HG03565 (cell line): ENCODE results near the gene DHRSX.
"Not testable (repeated sequence)": the region's sequence is repeated elsewhere in the genome, so short reads cannot be mapped to it uniquely, and the experiment has no call there.

ENCODE experiments used
- ATAC-seq: cut with Tn5 transposase; IDR thresholded peaks from one replicate; pipeline ENCODE4 v1.9.1; 2021; ENCODE audit warnings: mild to moderate bottlenecking, moderate library complexity; ENCODE audit not compliant: unreplicated experiment

Gene DHRSX

GRCh38 chrX:2320580-2321327 is 180.0 kb downstream of the DHRSX start:
- ATAC-seq: no peak

GRCh38 chrX:2320089-2320488 is 180.7 kb downstream of the DHRSX start:
- ATAC-seq: no peak

- no peak for ATAC-seq
Measured at GRCh38 chrX:2318371-2318770, 182.4 kb downstream of the DHRSX start.

GRCh38 chrX:2317527-2318055 is 183.2 kb downstream of the DHRSX start:
- ATAC-seq: no peak

- ATAC-seq: no peak
Measured at GRCh38 chrX:2316534-2316933, 184.2 kb downstream of the DHRSX start.

GRCh38 chrX:2315434-2315833 is 185.3 kb downstream of the DHRSX start:
- no peak for ATAC-seq

GRCh38 chrX:2314831-2315365 is 185.9 kb downstream of the DHRSX start:
- no peak for ATAC-seq

- ATAC-seq: no peak
Measured at GRCh38 chrX:2313864-2314640, 186.7 kb downstream of the DHRSX start.

GRCh38 chrX:2312061-2312591 is 188.7 kb downstream of the DHRSX start:
- not testable (repeated sequence) for ATAC-seq

GRCh38 chrX:2311501-2311900 is 189.3 kb downstream of the DHRSX start:
- no peak for ATAC-seq

GRCh38 chrX:2301901-2302300 is 198.9 kb downstream of the DHRSX start:
- ATAC-seq: no peak

- no peak for ATAC-seq
Measured at GRCh38 chrX:2299871-2300270, 200.9 kb downstream of the DHRSX start.

GRCh38 chrX:2286731-2287130 is 214.0 kb downstream of the DHRSX start:
- no peak for ATAC-seq

- ATAC-seq: no peak
Measured at GRCh38 chrX:2284601-2285000, 216.2 kb downstream of the DHRSX start.

- no peak for ATAC-seq
Measured at GRCh38 chrX:2284133-2284532, 216.6 kb downstream of the DHRSX start.

- ATAC-seq: no peak
Measured at GRCh38 chrX:2283111-2283859, 217.5 kb downstream of the DHRSX start.

GRCh38 chrX:2282490-2283090 is 218.2 kb downstream of the DHRSX start:
- no peak for ATAC-seq

GRCh38 chrX:2272337-2272736 is 228.4 kb downstream of the DHRSX start:
- no peak for ATAC-seq

GRCh38 chrX:2271595-2271994 is 229.2 kb downstream of the DHRSX start:
- ATAC-seq: not testable (repeated sequence)

- not testable (repeated sequence) for ATAC-seq
Measured at GRCh38 chrX:2270783-2271182, 230.0 kb downstream of the DHRSX start.
